ENCODE results near the gene HSPA12A. TPM values are rescaled to one million over a fixed set of nuclear protein-coding genes. Genes with fewer than 3 reads are reported as not detected.
"Not testable (repeated sequence)": the region's sequence is repeated elsewhere in the genome, so short reads cannot be mapped to it uniquely, and the experiment has no call there.

The HSPA12A gene
- total RNA-seq, 1 donor from 2014 or later: 22.5 TPM

DNA sequence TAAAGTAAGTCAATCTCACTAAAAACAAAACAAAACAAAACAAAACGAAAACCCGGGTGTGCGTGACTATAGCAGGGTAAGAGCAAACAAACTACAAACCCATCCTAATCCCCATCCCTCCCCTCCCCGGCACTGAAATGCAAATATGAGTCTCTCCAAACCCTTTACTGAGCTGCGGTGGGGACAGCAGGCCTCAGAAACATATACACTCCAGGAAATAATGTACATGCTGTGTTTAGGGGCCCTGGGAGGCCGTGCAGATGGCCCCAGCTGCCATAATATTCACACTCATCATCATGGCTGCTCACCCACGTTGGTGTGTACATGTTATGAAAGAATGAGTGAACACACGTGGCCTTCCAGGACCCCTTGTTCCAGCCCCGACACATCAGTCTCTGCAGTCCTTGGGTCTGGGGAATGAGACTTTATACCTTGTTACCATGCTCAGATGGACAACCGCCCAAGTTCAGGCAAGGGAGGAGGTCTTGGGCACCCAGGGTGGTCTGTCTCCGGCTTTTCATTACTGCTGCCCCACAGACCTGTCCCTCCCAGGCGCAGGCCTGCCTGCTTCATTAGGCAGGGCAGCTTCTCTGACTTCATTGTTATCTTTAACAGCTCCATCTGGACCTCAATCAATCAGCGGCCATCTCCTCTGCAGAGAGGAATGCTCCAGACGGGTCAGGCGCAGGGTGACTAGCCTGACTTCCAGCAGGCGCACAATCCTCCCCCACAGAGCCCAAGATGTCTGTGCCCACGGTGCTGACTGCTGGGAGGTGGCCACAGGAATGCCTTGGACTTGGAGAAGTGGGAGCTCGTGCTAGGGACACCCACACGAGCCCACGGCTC lies 20.6 kb downstream of the HSPA12A start:
- ATAC-seq: peak; percentile 26
- no peak for DNase-seq
- intact Hi-C loops (cut with micrococcal nuclease): no loop called here

DNA sequence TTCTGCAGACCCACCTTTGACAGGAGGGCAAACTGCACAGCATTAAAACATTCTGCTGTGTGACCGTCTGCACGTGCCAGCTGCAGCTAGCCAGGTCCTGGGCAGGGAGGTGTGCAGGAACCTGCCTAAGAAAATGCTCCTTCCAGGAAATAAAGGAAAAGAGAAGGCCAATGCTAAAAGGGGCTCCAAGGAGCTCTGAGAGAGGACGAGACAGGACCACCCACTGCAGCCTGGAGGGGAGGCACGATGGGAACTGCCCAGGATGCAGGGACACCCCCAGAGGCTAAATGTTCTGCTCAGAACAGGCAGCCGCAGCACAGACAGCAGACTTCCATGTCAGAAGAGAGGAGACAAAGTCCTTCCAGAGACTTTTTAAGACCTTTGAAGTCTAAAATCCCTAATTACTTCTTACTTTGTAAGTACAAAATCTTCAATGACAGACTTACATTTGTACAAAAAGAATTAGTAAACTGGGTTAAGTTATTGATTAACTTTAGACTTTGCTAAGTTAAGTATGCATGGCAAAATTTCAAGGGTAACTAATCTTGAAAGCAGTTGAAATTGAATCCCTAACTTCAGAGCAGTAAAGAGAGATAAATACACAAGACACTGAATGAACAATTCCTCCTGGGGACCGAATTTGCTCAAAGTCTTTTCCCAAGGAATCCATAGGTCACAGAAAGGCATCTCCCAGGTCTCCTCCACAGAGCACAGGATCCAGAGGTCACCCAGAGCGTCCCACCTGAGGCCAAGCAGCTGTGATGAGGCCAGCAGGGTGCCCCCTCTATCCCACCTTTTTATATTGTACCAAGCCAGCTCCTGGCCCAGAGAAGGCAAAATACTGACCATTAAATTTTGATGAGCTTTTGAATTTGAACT lies 21.5 kb downstream of the HSPA12A start:
- ATAC-seq (no peak), DNase-seq (no peak)
- intact Hi-C loops (cut with micrococcal nuclease): no loop called here

DNA sequence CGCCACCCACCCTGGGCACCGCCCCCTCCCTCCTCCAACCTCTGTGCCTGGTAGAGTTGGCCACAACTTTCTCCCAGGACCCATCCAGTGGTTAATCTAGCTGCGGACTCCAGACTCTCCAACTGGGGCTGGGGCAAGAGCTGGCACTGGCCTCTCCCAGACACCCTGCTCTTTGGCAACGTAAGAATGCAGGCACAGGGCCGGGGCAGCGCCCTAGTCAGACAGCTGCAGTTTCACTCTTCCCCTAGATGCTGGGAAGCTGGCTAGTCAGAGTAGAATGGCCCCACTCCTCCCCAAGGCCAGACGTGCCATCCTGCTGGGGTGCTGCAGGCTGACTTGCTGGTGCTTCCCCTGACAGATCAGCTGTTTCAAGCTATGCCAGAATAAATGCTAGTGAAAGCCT lies 22.1 kb downstream of the HSPA12A start:
- ATAC-seq (peak; percentile 14), DNase-seq (no peak)
- intact Hi-C loops (cut with micrococcal nuclease): no loop called here

DNA sequence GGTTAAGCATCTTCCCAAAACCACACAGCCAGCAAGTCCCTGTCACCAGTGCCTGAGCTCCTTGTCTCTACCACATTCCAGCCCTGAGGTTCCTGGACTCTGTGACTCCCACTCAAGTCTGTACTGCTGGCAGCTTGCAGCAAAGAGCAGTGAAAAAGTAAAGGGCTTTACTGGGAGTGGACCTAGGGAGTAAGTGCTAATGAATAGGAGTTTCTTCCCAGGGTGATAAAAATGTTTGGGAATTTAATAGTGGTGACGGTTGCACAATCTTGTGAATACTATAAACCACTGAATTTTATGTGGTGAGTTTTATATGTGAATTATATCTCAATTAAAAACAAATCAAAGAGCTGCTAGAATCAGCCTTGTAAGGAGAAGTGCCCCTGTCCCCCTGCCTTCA lies 22.6 kb downstream of the HSPA12A start:
- no peak for DNase-seq
- no peak for ATAC-seq
- intact Hi-C loops (cut with micrococcal nuclease): no loop called here

DNA sequence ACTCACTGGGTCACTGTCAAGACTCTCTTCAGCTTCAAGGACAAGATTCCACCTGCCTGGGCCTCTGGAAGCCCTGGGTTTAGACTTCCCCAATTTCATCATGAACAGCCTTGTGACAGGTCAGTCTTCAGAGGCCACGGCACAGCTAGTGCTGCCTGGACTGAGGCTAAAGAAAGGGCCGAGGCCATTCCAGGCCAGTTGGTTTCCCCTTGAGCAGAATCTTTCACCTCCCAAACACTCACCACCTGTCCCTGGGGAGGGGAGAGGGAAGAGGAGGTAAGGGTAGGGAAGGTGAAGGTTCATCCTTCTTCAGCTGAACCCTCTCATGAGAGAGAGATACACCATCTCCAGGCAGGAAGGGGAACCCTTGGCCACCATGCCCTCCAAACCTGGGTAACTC lies 24.3 kb downstream of the HSPA12A start:
- intact Hi-C loops (cut with micrococcal nuclease): no loop called here
- ATAC-seq (no peak), DNase-seq (no peak)

DNA sequence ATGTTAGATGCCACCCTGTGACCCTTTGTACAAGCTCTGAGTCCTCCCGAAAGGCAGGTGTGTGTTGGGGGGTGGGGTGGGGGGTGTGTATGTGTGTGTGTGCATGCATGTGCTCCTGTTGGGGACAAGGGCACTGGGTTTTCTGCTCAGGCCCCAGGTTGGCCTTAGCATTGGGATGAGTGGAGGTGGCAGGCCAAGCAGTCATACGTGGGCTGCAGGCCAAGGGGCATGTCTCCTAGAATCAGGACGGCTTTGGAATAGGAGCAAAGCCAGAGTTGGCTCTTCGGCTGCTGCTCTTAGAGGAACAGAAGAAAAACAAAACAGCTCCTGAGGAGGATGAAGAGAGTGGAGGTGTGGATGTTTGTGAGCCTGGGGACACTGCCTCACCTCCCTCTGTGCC lies 26.0 kb downstream of the HSPA12A start:
- ATAC-seq (peak; percentile 82), DNase-seq (peak; percentile 79)
- intact Hi-C loops (cut with micrococcal nuclease): no loop called here

DNA sequence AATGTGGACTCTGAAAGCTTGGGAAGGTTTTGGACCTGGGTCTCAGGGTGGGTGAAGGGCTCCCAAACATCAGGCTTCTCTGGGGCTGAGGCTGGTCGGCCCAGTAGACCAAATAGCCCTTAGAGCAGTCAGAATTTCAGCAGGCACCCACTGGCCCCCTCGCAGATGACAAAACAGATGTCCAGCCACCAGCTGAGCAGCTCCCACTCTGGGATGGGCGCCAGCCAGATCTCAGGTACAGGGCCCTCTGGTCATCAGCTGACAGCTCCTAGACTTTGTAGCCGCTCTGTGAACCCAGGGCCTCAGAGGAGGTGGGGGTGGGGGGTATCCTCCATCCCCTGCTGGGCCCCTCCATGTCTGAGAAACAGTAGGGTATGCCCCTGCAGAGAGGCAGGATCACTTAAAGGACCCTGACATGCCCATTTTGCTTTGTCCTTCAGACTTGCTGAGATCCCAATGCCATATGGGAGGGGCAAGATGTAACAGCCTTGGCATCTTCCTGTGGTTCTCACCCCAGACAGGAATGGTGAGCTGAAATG lies 26.5 kb downstream of the HSPA12A start:
- ATAC-seq (no peak), DNase-seq (no peak)
- intact Hi-C loops (cut with micrococcal nuclease): no loop called here

DNA sequence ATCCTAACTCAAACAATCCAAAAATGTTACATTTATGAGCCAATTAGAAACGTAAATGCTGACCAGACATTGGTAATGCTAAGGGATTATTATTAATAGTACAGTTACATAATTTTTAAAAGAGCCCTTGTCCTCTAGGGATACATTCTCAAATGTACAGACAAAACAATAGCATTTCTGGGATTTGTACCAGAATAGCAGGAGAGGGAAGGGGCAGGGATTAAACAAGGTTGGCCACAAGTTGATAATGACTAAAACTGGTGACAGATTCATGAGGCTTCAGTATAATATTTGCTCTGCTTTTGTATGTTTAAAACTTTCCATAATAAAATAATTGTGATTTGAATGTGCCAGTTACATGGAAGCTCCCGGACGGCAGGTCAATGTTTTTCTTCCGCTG lies 27.0 kb downstream of the HSPA12A start:
- ATAC-seq: no peak
- DNase-seq: no peak
- intact Hi-C loops (cut with micrococcal nuclease): no loop called here

DNA sequence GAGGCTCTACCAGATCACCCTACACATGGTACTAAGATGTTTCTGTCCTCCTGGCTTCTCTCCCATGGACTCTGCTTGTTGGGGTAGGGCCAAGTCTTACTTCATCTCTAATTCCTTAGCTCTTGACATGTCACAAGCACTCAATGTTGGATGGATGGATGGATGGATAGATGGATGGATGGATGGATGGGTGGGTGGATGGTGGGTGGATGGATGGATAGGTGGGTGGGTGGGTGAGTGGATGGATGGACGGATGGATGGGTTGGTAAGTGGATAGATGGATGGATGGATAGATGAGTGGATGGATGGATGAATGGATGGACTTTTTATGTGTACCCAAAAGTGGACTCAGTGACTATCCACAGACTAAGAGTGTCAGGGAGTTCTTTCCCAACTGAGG lies 28.5 kb downstream of the HSPA12A start:
- no peak for DNase-seq
- intact Hi-C loops (cut with micrococcal nuclease): no loop called here
- peak; percentile 14 for ATAC-seq

DNA sequence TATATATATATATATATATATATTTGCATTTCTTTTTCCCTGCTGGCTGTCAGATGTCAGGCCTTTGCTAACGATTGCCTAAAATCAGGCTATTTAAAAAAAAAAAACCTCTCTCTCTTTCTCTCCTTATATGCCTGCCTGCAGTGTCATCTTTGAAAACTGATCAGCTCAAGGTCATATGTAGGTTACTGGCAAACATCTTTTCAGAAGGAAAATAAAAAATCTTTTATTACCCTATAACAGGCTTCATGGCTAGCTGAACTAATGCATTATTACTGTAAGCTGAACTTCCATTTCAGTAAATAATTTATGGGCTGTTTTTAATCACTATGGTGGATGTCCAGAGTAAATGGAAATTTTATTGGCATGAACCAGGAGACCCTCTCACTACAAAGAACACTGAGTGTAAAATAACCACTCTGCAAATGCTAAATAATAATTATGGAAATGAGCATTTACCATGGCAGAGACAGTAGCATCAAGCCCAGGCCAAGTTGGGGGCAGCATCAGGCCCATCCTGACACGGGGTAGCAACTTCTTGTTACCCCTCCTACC lies 29.3 kb downstream of the HSPA12A start:
- intact Hi-C loops (cut with micrococcal nuclease): no loop called here
- ATAC-seq: no peak
- DNase-seq: no peak

DNA sequence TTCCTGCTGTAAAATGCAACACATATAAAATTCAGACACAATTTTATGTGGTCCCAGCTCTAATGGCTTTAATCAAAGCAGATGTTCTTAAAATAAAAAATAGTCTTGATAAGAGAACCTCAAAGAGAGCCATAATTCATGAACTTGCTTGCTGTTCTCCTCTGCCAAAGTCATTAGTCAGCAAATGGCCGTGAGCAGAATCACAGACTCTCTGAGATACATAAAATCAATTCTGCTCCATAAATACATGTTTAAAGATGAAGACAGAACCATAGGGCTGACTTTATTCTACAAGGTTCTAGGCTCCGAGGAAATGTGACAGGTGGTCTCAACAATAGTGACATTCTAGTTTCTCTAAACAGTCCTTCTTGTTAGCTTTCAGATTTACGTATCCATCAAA lies 29.8 kb downstream of the HSPA12A start:
- no peak for ATAC-seq
- intact Hi-C loops (cut with micrococcal nuclease): no loop called here

DNA sequence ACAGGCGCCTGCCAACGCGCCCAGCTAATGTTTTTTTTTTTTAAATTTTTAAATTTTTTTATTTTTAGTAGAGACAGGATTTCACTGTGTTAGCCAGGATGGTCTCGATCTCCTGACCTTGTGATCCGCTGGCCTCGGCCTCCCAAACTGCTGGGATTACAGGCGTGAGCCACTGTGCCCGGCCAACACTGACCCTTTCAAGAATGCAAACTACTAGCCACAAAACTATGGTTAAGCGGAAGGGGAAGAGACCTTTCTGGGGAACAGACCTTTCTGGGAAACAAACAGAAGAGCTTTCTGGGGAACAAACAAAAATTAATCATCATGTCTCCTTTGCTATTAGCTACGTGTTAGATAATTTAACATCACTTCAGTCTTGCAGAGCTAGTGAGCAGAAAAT lies 30.6 kb downstream of the HSPA12A start:
- DNase-seq; intact Hi-C loops (cut with micrococcal nuclease); ATAC-seq: not testable (repeated sequence)

More for the DNA sequence above, 29.8 kb downstream of the HSPA12A start:
- DNase-seq: no peak

DNA sequence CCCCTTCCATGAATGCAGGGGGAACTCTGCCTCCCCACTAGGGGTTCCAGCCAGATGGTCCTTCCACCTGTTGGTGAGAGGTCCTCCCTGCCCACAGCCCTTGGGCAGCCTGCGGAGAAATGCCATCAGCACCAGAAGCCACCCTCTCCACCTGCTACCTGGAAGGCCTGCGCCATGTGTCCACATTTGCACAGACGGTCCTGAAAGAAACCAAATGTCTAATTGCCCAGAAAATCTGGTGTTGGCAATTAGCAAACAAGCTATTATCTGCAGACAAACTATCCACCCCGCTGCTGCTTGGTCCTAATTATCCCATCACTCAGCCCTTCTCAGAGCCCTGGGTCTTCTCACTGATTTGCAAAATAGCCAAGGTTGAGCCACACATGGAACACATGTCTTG lies 32.3 kb downstream of the HSPA12A start:
- intact Hi-C loops (cut with micrococcal nuclease): no loop called here
- ATAC-seq: no peak

DNA sequence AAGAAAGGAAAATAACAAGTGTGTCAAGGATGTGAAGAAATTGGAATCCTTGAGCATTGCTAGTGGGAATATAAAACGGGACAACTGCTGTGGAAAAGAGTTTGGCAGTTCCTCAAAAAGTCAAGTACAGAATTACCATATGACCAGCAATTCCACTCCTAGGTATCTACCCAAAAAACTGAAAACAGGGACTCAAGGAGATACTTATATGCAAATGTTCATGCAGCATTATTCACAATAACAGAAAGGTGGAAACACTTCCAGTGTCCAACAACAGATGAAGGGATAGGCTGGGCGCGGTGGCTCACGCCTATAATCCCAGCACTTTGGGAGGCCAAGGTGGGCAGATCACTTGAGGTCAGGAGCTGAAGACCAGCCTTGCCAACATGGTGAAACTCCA lies 33.5 kb downstream of the HSPA12A start:
- ATAC-seq (no peak), DNase-seq (no peak)
- intact Hi-C loops (cut with micrococcal nuclease): no loop called here

More for the DNA sequence above, 32.3 kb downstream of the HSPA12A start:
- no peak for DNase-seq

DNA sequence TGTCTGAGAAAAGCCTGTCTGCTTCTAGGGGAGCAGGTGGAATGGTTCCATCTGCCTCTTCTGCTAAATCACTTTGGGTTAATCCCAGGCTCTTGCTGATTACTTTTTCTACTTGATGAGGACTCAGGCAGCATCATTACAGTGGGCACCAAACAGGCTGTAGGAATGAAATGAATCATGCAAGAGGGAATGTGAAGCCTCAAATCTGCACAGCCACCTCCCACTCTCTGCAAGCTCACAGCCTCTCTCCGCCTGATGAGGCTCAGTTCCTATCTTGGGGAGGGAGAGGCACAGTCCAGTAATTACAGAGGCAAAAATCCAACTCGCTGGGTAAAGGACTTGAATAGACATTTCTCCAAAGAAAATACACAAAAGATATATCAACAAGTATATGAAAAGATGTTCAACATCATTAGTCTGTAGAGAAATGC lies 34.0 kb downstream of the HSPA12A start:
- intact Hi-C loops (cut with micrococcal nuclease): no loop called here
- peak; percentile 64 for ATAC-seq

DNA sequence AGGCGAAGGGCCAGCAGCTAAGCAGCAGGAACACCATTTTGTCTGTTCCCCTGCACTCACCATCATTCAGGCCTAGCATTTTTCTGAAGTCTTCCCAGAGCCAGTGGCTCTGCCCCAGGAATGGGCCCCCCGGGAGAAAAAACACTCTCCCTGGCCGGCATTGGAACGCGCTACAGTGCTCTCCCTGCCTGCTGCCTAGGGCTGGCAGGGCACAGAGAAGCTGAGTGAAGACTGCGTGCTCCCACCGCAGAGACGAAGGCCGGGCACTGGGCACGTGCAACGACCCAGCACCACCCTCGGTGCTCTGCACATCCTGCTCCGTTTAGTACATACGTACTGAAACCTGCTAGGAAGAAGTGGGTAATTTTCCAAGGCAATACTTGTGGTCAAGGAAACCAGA lies 34.4 kb downstream of the HSPA12A start:
- ATAC-seq: peak; percentile 37
- DNase-seq: no peak
- intact Hi-C loops (cut with micrococcal nuclease): no loop called here

More for the DNA sequence above, 34.0 kb downstream of the HSPA12A start:
- no peak for DNase-seq

DNA sequence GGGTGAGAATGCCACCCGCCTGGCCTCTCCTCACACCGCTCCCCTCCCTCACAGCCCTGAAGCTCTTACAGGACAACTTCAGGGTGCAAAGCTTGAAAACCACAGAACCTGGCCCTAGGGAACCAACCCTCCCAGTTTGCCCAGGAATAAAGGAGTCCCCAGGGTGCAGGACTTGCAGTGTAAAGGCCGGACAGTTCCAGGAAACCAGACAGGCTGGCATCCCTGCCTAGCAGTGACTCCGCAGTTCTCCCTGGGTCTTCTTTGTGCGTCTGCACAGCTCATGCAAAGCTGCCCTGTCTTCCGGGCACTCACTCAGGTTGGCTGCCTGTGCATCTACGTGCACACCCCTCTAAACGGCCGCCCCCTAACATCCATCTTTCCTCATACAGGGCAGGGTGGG lies 36.1 kb downstream of the HSPA12A start:
- ATAC-seq (no peak), DNase-seq (no peak)
- intact Hi-C loops (cut with micrococcal nuclease): no loop called here

DNA sequence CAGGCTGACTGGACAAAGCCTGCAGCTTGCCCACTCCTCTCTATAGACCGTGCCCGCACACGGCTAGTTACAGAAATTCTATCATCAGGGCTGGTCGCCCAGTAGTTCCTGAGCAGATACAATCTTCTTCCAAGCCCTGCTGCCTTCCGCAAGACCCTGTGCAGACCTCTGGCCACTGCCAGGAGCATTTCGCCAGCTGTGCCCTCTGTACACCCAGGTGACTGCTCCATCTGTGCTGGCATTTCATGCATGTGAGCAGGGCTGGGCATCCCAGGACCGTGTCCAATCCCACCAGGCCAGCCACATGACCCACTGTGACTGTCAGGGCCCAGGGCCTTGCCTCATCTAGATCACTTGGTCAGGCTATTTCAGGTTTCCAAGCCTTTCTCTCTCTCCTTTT lies 36.9 kb downstream of the HSPA12A start:
- intact Hi-C loops (cut with micrococcal nuclease): no loop called here
- DNase-seq (no peak), ATAC-seq (peak; percentile 56)

DNA sequence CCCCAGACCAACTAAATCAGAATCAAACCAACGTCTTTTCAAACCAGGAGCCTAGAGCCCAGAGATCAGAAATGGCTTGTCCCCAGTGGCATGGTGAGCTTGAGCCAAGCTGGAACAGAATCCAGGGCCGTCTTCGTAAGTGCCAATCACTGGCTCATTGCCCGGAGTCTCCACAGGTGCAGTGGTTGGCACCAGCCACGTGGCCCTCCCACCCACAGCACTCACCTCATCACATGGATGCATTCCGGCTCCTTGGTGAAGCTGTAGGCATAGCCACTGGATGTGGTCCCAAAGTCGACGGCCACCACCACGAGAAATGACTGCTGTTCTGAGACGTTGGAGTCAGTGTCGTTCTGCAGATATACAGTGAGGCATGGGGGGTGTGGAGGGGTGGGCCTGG lies 37.4 kb downstream of the HSPA12A start:
- no peak for DNase-seq
- intact Hi-C loops (cut with micrococcal nuclease): no loop called here
- peak; percentile 34 for ATAC-seq

DNA sequence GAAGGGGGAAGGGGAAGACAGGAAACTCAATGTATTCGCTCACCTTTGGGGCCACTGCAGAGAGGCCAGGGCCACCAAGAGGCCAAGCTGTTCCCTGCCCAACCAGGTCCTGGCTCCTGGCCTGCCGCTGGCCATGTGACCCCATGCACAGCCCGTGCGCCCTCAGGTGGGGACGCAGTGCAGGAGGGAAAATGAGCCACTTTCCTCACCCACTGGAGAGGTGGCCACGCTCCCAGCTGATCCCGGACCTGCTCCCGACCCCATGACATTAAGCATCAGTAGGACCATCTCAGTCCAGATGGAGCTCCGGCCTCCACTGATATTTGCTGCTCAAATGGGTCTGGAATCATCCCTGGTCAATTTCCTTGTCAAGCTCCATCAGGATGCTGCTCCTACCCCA lies 40.2 kb downstream of the HSPA12A start:
- intact Hi-C loops (cut with micrococcal nuclease): no loop called here
- no peak for ATAC-seq
- DNase-seq: no peak

Measured in left ventricle myocardium superior (tissue), 1 donor.